Fibroblast of the aortic adventitia (primary cell): Measurements from ENCODE around the gene NHSL2. TPM values are rescaled to one million over a fixed set of nuclear protein-coding genes. Genes with fewer than 3 reads are reported as not detected.
"Not testable (repeated sequence)": the region's sequence is repeated elsewhere in the genome, so short reads cannot be mapped to it uniquely, and the experiment has no call there.

ENCODE experiments used
- DNase-seq: peaks from one replicate; pipeline ENCODE4 v3.0.0-alpha.2; 2010; ENCODE audit warnings: low read depth
- H3K4me3 ChIP-seq: 2 replicates; pipeline ENCODE4 v1.5.1; 2011; ENCODE audit warnings: low read depth, mild to moderate bottlenecking, control low read depth, low read length, moderate library complexity
- CTCF ChIP-seq: IDR thresholded peaks from 2 replicates; pipeline ENCODE4 v1.5.1; 2011; ENCODE audit warnings: mild to moderate bottlenecking, low read length, control low read depth, inconsistent platforms; ENCODE audit not compliant: insufficient read depth
- total RNA-seq: library from RNA; depleted of rRNA; stranded (reverse); fragments of >200 nt; gene quantifications from 2 replicates; pipeline ENCODE4 v1.2.3, GENCODE V29; 2012; ENCODE audit warnings: low replicate concordance

The NHSL2 gene
- total RNA-seq, 1 donor, result 6.8 TPM

DNA sequence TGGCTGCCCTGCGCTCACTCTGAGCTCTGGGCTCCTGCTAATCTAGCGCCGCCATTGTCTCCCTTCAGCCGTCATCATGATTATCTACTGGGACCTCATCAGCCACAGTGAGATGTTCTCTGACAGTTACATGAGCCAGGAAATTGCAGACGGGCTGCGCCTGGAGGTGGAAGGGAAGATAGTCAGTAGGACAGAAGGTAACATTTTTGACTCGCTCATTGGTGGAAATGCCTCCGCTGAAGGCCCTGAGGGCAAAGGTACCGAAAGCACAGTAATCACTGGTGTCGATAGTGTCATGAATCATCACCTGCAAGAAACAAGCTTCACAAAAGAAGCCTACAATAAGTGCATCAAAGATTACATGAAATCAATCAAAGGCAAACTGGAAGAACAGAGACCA lies 249.1 kb downstream of the NHSL2 start:
- no peak for DNase-seq
- H3K4me3 ChIP-seq, result no peak overlapping the region
- no peak for TF ChIP-seq CTCF

GRCh38 chrX:72165551-72165950 lies 254.9 kb downstream of the NHSL2 start:
- no peak for DNase-seq
- no peak for TF ChIP-seq CTCF
- no peak overlapping the region for H3K4me3 ChIP-seq

DNA sequence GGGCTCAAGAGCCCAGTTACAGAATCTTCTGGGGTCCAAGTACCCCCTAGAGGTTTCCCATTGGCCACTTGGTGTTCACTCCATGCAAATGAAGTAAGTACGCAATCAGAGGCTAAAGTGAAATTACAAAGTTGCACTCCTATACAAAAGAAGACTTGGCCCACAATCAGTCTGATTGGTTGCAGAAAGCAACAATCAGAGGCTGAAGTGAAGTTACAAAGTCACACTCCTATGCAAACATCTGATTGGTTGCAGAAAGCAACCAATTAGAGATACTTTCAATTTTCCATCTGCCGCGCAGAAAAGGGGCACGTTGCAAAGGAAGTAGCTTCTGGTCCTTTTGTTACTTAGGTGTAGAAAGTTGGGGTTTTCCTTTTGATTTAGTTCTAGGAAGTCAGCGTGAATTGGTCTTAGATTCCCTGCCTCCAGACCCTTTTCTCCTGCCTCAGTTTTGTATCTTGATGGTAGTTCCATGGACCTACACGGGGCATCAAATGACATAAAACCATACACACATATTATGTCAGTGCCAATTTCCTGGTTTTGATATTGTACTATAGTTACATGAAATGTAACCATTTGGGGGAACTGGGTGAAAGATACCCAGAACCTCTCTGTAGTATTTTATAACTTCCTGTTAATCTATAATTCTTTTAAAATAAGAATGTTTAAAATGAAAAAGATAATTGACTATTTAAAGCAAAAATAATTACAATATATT lies 258.5 kb downstream of the NHSL2 start:
- DNase-seq, result peak; percentile 8
- no peak for TF ChIP-seq CTCF
- H3K4me3 ChIP-seq, result no peak overlapping the region

- DNase-seq, H3K4me3 ChIP-seq: not testable (repeated sequence)
These were observed 265.6 kb downstream of the NHSL2 start for GRCh38 chrX:72176289-72176688.

DNA sequence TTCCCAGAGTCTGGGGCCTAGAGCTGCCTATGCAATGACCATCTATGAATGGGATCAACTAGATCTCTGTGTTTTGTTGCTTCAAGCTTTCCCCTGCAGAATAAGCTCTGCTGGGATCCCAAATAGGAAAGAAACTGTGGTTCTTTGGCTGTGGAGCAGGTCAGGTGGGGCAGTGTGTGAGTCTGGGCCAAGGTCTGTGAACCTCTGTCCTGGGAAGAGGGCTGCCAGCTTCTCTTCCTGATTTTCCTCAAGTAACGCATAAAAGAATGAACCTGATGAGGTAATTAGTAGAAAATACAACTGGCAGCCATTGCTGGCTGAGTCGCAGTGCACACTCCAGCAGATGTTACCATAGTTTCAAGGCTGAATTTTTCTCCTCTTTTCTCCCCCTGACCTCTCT lies 266.3 kb downstream of the NHSL2 start:
- H3K4me3 ChIP-seq, result no peak overlapping the region
- no peak for TF ChIP-seq CTCF
- no peak for DNase-seq

DNA sequence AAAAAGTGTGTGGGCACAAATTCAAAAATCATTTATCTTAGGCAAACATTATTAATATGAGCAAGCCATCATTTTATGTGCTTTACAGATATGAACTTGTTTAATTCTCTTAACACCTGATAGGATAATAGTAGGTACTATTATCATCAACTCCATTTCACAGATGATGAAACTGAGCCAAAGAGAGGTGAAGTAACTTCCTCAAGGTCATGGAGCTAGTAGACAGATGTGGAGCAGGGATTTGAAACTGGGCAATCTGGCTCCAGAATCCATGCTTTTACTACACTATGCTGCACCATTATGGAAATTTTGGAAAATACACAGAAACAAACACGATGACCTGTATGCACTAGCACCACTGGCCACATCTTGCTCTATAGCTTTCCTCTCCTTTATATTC lies 269.9 kb downstream of the NHSL2 start:
- TF ChIP-seq CTCF, result no peak
- no peak for DNase-seq
- no peak overlapping the region for H3K4me3 ChIP-seq

GRCh38 chrX:72181178-72182125 lies 270.8 kb downstream of the NHSL2 start, which contains the start of gene PIN4:
TSS of gene PIN4 (plus strand) at chrX:72181757. CDS start at chrX:72181786, 29 bp downstream.
- no peak for TF ChIP-seq CTCF
- H3K4me3 ChIP-seq, result peak within 1 kb of the TSS; percentile 90
- peak; percentile 96 for DNase-seq
